ENCODE measurements around the gene MTRR. TPM values are rescaled to one million over a fixed set of nuclear protein-coding genes. Genes with fewer than 3 reads are reported as not detected.

The MTRR gene
- total and polyA plus RNA-seq, 9 of the 15 experiments (the other 6 are each of a cell fraction or from before 2014, with no cell fraction given): 39.3 to 84.6 (median 66.2) TPM

DNA sequence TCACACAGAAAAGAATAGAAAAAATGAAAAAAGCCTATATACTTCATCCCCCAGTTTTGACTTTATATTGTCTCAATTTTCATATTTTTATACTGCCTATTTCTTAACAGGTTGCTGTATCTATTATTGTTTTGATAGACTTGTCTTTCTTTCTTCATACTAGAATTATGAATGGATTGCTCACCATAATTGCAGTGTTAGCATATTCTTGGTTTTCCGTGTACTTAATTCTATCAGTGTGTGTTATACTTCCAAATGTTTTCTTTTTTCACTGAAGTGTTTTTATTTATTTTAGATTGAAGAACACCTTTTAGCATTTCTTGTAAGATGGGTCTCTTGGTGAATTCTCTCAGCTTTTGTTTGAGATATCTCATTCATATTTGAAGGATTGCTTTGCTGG lies 38.7 kb downstream of the MTRR start:
- H3K4me3 ChIP-seq: no peak overlapping the region
- ChIA-PET CTCF (ENCODE audit: low intra/inter-chr PET ratio) (no interaction called here), POLR2A (interaction anchor here (0.6 to 0.7 kb wide), 2 partner anchors 70 to 108 kb away, joined by 3 read pairs; no protein-coding TSS in a partner anchor)
- ATAC-seq: no peak
- no peaks in the 10 kb centered on the region for H4K20me1 ChIP-seq (replicated peaks; ENCODE audit: control insufficient read depth, insufficient read depth, low read length)
- peaks cover 20% of the 10 kb centered on the region; the same call in 2 of the 3 replicates for H3K36me3 ChIP-seq (ENCODE audit: control insufficient read depth, insufficient read depth, low read length)
- H3K27me3 ChIP-seq (ENCODE audit: control insufficient read depth in 2 of 2, insufficient read depth in 2 of 2, low read length in 2 of 2): no peaks in the 10 kb centered on the region
- TF ChIP-seq KAT8 (IDR thresholded peaks at IDR 0.05; ENCODE audit: low read depth): no peak
- TF ChIP-seq, protein P1, sequence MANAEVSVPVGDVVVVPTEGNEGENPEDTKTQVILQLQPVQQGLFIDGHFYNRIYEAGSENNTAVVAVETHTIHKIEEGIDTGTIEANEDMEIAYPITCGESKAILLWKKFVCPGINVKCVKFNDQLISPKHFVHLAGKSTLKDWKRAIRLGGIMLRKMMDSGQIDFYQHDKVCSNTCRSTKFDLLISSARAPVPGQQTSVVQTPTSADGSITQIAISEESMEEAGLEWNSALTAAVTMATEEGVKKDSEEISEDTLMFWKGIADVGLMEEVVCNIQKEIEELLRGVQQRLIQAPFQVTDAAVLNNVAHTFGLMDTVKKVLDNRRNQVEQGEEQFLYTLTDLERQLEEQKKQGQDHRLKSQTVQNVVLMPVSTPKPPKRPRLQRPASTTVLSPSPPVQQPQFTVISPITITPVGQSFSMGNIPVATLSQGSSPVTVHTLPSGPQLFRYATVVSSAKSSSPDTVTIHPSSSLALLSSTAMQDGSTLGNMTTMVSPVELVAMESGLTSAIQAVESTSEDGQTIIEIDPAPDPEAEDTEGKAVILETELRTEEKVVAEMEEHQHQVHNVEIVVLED (CRISPR knock-in tag; IDR thresholded peaks at IDR 0.05): no peak
- TF ChIP-seq, protein P2, sequence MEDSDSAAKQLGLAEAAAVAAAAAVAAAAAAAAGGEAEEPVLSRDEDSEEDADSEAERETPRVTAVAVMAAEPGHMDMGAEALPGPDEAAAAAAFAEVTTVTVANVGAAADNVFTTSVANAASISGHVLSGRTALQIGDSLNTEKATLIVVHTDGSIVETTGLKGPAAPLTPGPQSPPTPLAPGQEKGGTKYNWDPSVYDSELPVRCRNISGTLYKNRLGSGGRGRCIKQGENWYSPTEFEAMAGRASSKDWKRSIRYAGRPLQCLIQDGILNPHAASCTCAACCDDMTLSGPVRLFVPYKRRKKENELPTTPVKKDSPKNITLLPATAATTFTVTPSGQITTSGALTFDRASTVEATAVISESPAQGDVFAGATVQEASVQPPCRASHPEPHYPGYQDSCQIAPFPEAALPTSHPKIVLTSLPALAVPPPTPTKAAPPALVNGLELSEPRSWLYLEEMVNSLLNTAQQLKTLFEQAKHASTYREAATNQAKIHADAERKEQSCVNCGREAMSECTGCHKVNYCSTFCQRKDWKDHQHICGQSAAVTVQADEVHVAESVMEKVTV (CRISPR knock-in tag; IDR thresholded peaks at IDR 0.05): no peak
- 0 out of 2 replicates have a peak, but pooled peaks have one; percentile 20 for TF ChIP-seq MAFG (tag; conservative IDR thresholded peaks at IDR 0.05)
- TF ChIP-seq ARNT (IDR thresholded peaks at IDR 0.05): no peak
- peak; percentile 86 for TF ChIP-seq ZNF316 (IDR thresholded peaks at IDR 0.05)
- TF ChIP-seq TARDBP (IDR thresholded peaks at IDR 0.05): no peak
- no peak for TF ChIP-seq MEIS2 (IDR thresholded peaks at IDR 0.05; ENCODE audit: partially characterized antibody)
- TF ChIP-seq, protein P3, sequence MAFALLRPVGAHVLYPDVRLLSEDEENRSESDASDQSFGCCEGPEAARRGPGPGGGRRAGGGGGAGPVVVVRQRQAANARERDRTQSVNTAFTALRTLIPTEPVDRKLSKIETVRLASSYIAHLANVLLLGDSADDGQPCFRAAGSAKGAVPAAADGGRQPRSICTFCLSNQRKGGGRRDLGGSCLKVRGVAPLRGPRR (CRISPR knock-in tag; IDR thresholded peaks at IDR 0.05): no peak
- peak; percentile 60; the same call in 1 of the 2 replicates for TF ChIP-seq C11orf30 (IDR thresholded peaks at IDR 0.05; ENCODE audit: low read depth)
- no peak for FAIRE-seq
- no peak overlapping the region for H3K9ac ChIP-seq (ENCODE audit: insufficient read depth in 1 of 2, low read depth in 2 of 2, low read length in 2 of 2)
- 88% methylated on average over 1 of the region's 1 CpG for WGBS (ENCODE audit: insufficient coverage, low coverage, missing lambda C conversion rate)
- no peaks in the 10 kb centered on the region for H3K4me1 ChIP-seq (replicated peaks in 1 of 2; ENCODE audit: control insufficient read depth in 2 of 2, insufficient read depth in 2 of 2, low read length in 2 of 2)
- BruUV-seq (replicated peaks): no TSS peak
- in situ Hi-C loops (cut with MboI): no loop called here
- no peak for DNase-seq (ENCODE audit: extremely low read depth in 1 of 4, low spot score in 3 of 4)
- H3K4me2 ChIP-seq (ENCODE audit: insufficient read depth, low read length): no peak overlapping the region
- H2AFZ ChIP-seq (ENCODE audit: low read depth, low read length): no peak overlapping the region
- intact Hi-C loops (cut with micrococcal nuclease): no loop called here
- H3K9me1 ChIP-seq (ENCODE audit: control insufficient read depth, insufficient read depth, low read length): no peaks in the 10 kb centered on the region
- H3K9me3 ChIP-seq (replicated peaks; ENCODE audit: control insufficient read depth, insufficient read depth, low read depth, low read length): 0 out of 2 replicates have a peak, but pooled peaks cover 5% of the 10 kb centered on the region
- H3K27ac ChIP-seq (ENCODE audit: extremely low read depth, low read depth, low read length): no peak overlapping the region
- H3K79me2 ChIP-seq (ENCODE audit: control insufficient read depth, insufficient read depth, low read length): no peaks in the 10 kb centered on the region

Measured in K562 (cell line).